ENCODE data around the gene RETREG3. TPM values are rescaled to one million over a fixed set of nuclear protein-coding genes. Genes with fewer than 3 reads are reported as not detected.

The RETREG3 gene
- total RNA-seq, 1 donor from 2014 or later: 75.4 TPM

DNA sequence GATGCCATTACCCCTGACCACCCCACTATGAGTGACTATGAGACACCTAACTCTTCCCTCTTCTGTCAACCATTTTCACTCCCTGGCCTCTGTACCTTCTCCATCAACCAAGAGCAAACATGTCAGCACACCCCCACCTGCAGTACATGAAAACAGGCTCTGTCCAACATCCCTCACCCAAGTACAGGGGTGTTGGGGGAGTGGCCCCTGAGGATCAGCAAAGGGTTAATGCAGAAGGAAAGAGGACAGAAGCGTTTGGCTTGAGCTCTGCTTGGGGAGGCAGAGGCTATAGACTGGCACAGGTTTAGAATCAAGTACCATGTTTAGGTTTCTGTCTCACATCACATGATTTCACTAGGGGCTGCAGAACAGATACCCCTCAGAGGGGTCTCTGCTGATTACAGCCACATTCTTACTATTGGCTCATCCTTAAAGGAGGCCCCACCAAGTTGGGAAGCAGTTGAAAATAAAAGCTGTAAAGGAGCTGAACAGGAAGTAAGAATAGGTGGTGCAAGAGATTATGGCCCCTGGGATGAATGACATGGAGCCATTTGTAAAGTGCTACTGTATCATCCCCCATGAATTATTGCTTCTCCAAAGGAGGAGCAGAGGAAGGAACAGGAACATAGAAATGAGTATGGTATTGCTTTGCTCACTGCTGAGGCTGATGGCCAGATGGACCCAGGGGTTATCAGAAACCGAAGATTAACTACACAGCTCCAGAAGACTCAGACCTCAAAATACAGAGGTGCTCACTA lies 29.2 kb downstream of the RETREG3 start:
- no peaks in the 10 kb centered on the region for H3K9me3 ChIP-seq
- intact Hi-C loops (cut with DNase I): loop anchor here (2.0 to 10.0 kb wide), 3 partner anchors 99 to 245 kb away; partner anchors contain the start of genes BECN1 and RAMP2
- H3K36me3 ChIP-seq: peaks cover 0 to 51% of the 10 kb centered on the region in 2 donors
- peaks cover 24% of the 10 kb centered on the region for H3K4me1 ChIP-seq
- no peak for DNase-seq (ENCODE audit: extremely low spot score in 2 of 2)
- no peak overlapping the region for H3K4me3 ChIP-seq
- H3K27me3 ChIP-seq: no peaks in the 10 kb centered on the region
- no peak overlapping the region for H3K27ac ChIP-seq
- TF ChIP-seq POLR2A (IDR thresholded peaks at IDR 0.05) (no peak), POLR2AphosphoS5 (IDR thresholded peaks at IDR 0.05; ENCODE audit: insufficient read depth in 1 of 2, low read depth in 1 of 2) (no peak), CTCF (IDR thresholded peaks at IDR 0.05) (no peak)

GRCh38 chr17:42578282-42578869 lies 30.8 kb downstream of the RETREG3 start:
- Histone ChIP-seq H3K27ac (peak overlapping the region; percentile 75), H3K27me3 (no peaks in the 10 kb centered on the region), H3K4me3 (peak overlapping the region; percentile 59 to 66), H3K9me3 (no peaks in the 10 kb centered on the region), H3K4me1 (peaks cover 21% of the 10 kb centered on the region), H3K36me3 (peaks cover 0 to 44% of the 10 kb centered on the region in 2 donors)
- intact Hi-C loops (cut with DNase I): loop anchor here (2.0 to 10.0 kb wide), 3 partner anchors 100 to 246 kb away; partner anchors contain the start of genes BECN1 and RAMP2
- TF ChIP-seq POLR2A (IDR thresholded peaks at IDR 0.05) (no peak), CTCF (IDR thresholded peaks at IDR 0.05) (peak; percentile 43 to 70 (median 67)), POLR2AphosphoS5 (IDR thresholded peaks at IDR 0.05; ENCODE audit: insufficient read depth in 1 of 2, low read depth in 1 of 2) (no peak)
- no peak for DNase-seq (ENCODE audit: extremely low spot score in 2 of 2)

GRCh38 chr17:42577532-42578281 lies 31.5 kb downstream of the RETREG3 start, which contains the start of gene PSMC3IP:
Gene PSMC3IP, minus strand, starts transcription at chr17:42577729. Its CDS starts 43 bp downstream, at chr17:42577686.
- intact Hi-C loops (cut with DNase I): loop anchor here (2.0 to 10.0 kb wide), 3 partner anchors 101 to 247 kb away; partner anchors contain the start of genes BECN1 and RAMP2
- no peaks in the 10 kb centered on the region for H3K27me3 ChIP-seq
- TF ChIP-seq POLR2A (IDR thresholded peaks at IDR 0.05) (peak in 1 of 2 donors; percentile 56), CTCF (IDR thresholded peaks at IDR 0.05) (peak in 2 of 3 experiments; percentile 14 to 25), POLR2AphosphoS5 (IDR thresholded peaks at IDR 0.05; ENCODE audit: insufficient read depth in 1 of 2, low read depth in 1 of 2) (peak; percentile 96 to 97)

DNA sequence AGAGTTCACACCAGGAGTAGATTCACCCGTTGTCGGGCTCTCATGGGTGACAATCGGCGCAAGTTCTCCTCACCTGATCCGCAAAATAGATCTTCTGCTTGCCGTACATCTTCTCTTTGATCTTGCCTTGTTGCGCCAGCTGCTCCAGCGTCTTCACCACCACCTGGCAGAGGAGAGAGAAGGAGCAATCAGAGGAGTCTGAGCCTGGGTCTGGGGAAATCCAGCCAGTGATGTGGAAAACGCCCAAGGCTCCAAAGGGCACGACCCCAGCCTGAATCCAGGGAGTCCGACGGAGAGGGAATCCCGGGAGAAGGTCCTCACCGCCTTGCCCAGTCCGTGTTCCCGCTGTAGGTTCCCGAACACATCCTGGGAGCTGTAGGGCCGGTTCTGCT lies 32.0 kb downstream of the RETREG3 start:
- H3K27me3 ChIP-seq: no peaks in the 10 kb centered on the region
- no peak for DNase-seq (ENCODE audit: extremely low spot score in 2 of 2)
- intact Hi-C loops (cut with DNase I): loop anchor here (10.0 kb wide), 2 partner anchors 188 to 248 kb away; partner anchors contain the start of genes BECN1 and RAMP2
- peak overlapping the region; percentile 75 for H3K27ac ChIP-seq
- H3K4me1 ChIP-seq: peaks cover 21% of the 10 kb centered on the region
- H3K4me3 ChIP-seq: peak overlapping the region; percentile 59 to 66
- TF ChIP-seq CTCF (IDR thresholded peaks at IDR 0.05) (no peak), POLR2AphosphoS5 (IDR thresholded peaks at IDR 0.05; ENCODE audit: insufficient read depth in 1 of 2, low read depth in 1 of 2) (no peak), POLR2A (IDR thresholded peaks at IDR 0.05) (no peak)
- H3K9me3 ChIP-seq: no peaks in the 10 kb centered on the region
- peaks cover 0 to 44% of the 10 kb centered on the region in 2 donors for H3K36me3 ChIP-seq

More at GRCh38 chr17:42577532-42578281, 31.5 kb downstream of the RETREG3 start, which contains the start of gene PSMC3IP:
- Histone ChIP-seq H3K4me3 (peak within 1 kb of the TSS; percentile 59 to 66), H3K9me3 (no peaks in the 10 kb centered on the region), H3K36me3 (peaks cover 0 to 44% of the 10 kb centered on the region in 2 donors), H3K4me1 (peaks cover 21% of the 10 kb centered on the region), H3K27ac (peak within 1 kb of the TSS; percentile 75)
- DNase-seq (ENCODE audit: extremely low spot score in 2 of 2): peak in 1 of 2 donors; percentile 96
